Uterus (tissue), 4 donors: Measurements from ENCODE around the gene SLC29A2. TPM values are rescaled to one million over a fixed set of nuclear protein-coding genes. Genes with fewer than 3 reads are reported as not detected.

ENCODE experiments used
- DNase-seq, 2 donors: peaks; one replicate each; pipeline ENCODE4 v3.0.0-alpha.2; 2019 to 2020
- H3K27ac ChIP-seq, 2 donors: fragments of 200-600 bp; sonication (generic); 1 replicate in 1 of 2; 2 replicates in 1 of 2; pipeline ENCODE4 v1.5.1; 2016 to 2018
- H3K27me3 ChIP-seq, 2 donors: fragments of 200-600 bp; sonication (generic); one replicate each; pipeline ENCODE4 v1.5.1; 2018 to 2019; ENCODE audit warnings: control low read depth in 1 of 2
- H3K36me3 ChIP-seq, 2 donors: fragments of 200-600 bp; sonication (generic); one replicate each; pipeline ENCODE4 v1.5.1; 2019; ENCODE audit warnings: control low read depth in 1 of 2
- H3K4me1 ChIP-seq, 2 donors: fragments of 200-600 bp; sonication (generic); one replicate each; pipeline ENCODE4 v1.5.1; 2018 to 2019; ENCODE audit warnings: control low read depth in 1 of 2
- H3K4me3 ChIP-seq, 2 donors: fragments of 200-600 bp; sonication (generic); 1 replicate in 1 of 2; 2 replicates in 1 of 2; pipeline ENCODE4 v1.5.1; 2018 to 2019; ENCODE audit warnings: mild to moderate bottlenecking in 1 of 2
- H3K9me3 ChIP-seq, 2 donors: fragments of 200-600 bp; sonication (generic); one replicate each; pipeline ENCODE4 v1.5.1; 2019; ENCODE audit warnings: control low read depth in 1 of 2
- CTCF ChIP-seq, 4 experiments: fragments of 200-600 bp in 2 of 4; fragments of 450-650 bp in 2 of 4; sonication (generic) in 2 of 4; IDR thresholded peaks; one replicate each; pipeline ENCODE4 v1.5.1; 2016 to 2019; ENCODE audit warnings: antibody characterized with exemption in 4 of 4, mild to moderate bottlenecking in 2 of 4, moderate library complexity in 1 of 4
- POLR2A ChIP-seq, 2 donors: fragments of 450-650 bp; IDR thresholded peaks; one replicate each; pipeline ENCODE4 v1.6.1; 2016; ENCODE audit warnings: antibody characterized with exemption in 2 of 2, mild to moderate bottlenecking in 1 of 2, moderate library complexity in 1 of 2
- intact Hi-C: fragments of 100-400 bp; cut with DNase I; formaldehyde crosslinking; loops from one replicate; pipeline ENCODE4 v1.15.1; 2023; ENCODE audit warnings: low total_unique reads
- total RNA-seq, 4 donors: library from RNA; depleted of rRNA in 3 of 4; stranded (reverse); fragments of >200 nt in 3 of 4; gene quantifications; one replicate each; pipeline versions ENCODE4 v1.1.0 to v1.2.4, GENCODE V29; 2014 to 2023
- donor health status: DM: yes; HTN: yes; CAD: no.

The SLC29A2 gene
- total RNA-seq, 4 donors from 2014 or later: 0.26 to 3.5 (median 1.5) TPM; not detected in 1

GRCh38 chr11:66315921-66316811, 55.4 kb downstream of the SLC29A2 start:
- H3K9me3 ChIP-seq: no peaks in the 10 kb centered on the region
- TF ChIP-seq POLR2A (IDR thresholded peaks at IDR 0.05) (no peak), CTCF (IDR thresholded peaks at IDR 0.05) (no peak)
- intact Hi-C loops: no loop called here
- no peaks in the 10 kb centered on the region for H3K27me3 ChIP-seq
- peak in 1 of 2 donors; percentile 38 for DNase-seq
- H3K4me1 ChIP-seq: peaks cover 0 to 16% of the 10 kb centered on the region in 2 donors
- H3K4me3 ChIP-seq: peak overlapping the region; percentile 24 to 48
- peak overlapping the region; percentile 86 to 93 for H3K27ac ChIP-seq
- no peaks in the 10 kb centered on the region for H3K36me3 ChIP-seq

- H3K4me1 ChIP-seq: peaks cover 0 to 16% of the 10 kb centered on the region in 2 donors
- peak overlapping the region; percentile 86 to 93 for H3K27ac ChIP-seq
- DNase-seq: no peak
- intact Hi-C loops: no loop called here
- no peaks in the 10 kb centered on the region for H3K36me3 ChIP-seq
- no peaks in the 10 kb centered on the region for H3K27me3 ChIP-seq
- H3K4me3 ChIP-seq: peak overlapping the region in 1 of 2 donors; percentile 48
- H3K9me3 ChIP-seq: no peaks in the 10 kb centered on the region
- no peak for TF ChIP-seq CTCF (IDR thresholded peaks at IDR 0.05)
Measured at GRCh38 chr11:66315498-66315885, 56.1 kb downstream of the SLC29A2 start.

GRCh38 chr11:66314561-66315497, 56.7 kb downstream of the SLC29A2 start:
- Histone ChIP-seq H3K36me3 (no peaks in the 10 kb centered on the region), H3K9me3 (no peaks in the 10 kb centered on the region), H3K4me3 (peak overlapping the region in 1 of 2 donors; percentile 45), H3K27me3 (no peaks in the 10 kb centered on the region), H3K27ac (peak overlapping the region; percentile 86 to 93), H3K4me1 (peaks cover 0 to 16% of the 10 kb centered on the region in 2 donors)
- no peak for DNase-seq
- intact Hi-C loops: no loop called here
- TF ChIP-seq POLR2A (IDR thresholded peaks at IDR 0.05): no peak
- no peak for TF ChIP-seq CTCF (IDR thresholded peaks at IDR 0.05)

- DNase-seq: no peak
- peak overlapping the region; percentile 43 to 45 for H3K4me3 ChIP-seq
- peak overlapping the region; percentile 86 to 93 for H3K27ac ChIP-seq
- no peaks in the 10 kb centered on the region for H3K9me3 ChIP-seq
- intact Hi-C loops: no loop called here
- H3K27me3 ChIP-seq: no peaks in the 10 kb centered on the region
- H3K4me1 ChIP-seq: peaks cover 0 to 16% of the 10 kb centered on the region in 2 donors
- H3K36me3 ChIP-seq: no peaks in the 10 kb centered on the region
- no peak for TF ChIP-seq POLR2A (IDR thresholded peaks at IDR 0.05)
- no peak for TF ChIP-seq CTCF (IDR thresholded peaks at IDR 0.05)
Measured at GRCh38 chr11:66314186-66314501, 57.4 kb downstream of the SLC29A2 start.
